HCT116 (cell line): ENCODE measurements around the gene ESR1.

ENCODE experiments used
- CBX3 ChIP-seq: IDR thresholded peaks from 2 replicates; pipeline ENCODE4 v1.6.1; 2012; ENCODE audit warnings: low read depth
- JUND ChIP-seq: IDR thresholded peaks from 2 replicates; pipeline ENCODE4 v1.6.1; 2012
- SIN3A ChIP-seq: IDR thresholded peaks from 2 replicates; pipeline ENCODE4 v1.6.1; 2012; ENCODE audit warnings: low read depth
- TCF7L2 ChIP-seq: IDR thresholded peaks from 2 replicates; pipeline ENCODE4 v1.7.0; 2011; ENCODE audit warnings: borderline replicate concordance, inconsistent platforms; ENCODE audit not compliant: insufficient read depth, insufficient read length; ENCODE audit errors: extremely low read depth
- TF ChIP-seq, protein P1 (sequence below), 3 experiments: fragments of 200-600 bp in 1 of 3; sonication (generic) in 1 of 3; IDR thresholded peaks in 2 of 3; conservative IDR thresholded peaks in 1 of 3; 2 replicates each; pipeline ENCODE4 v1.5.1; 2012 to 2017; ENCODE audit warnings: low read depth in 2 of 3, low read length in 2 of 3, antibody characterized with exemption in 1 of 3, borderline replicate concordance in 1 of 3, control low read depth in 1 of 3, mild to moderate bottlenecking in 1 of 3, mixed read lengths in 1 of 3, mixed run types in 1 of 3, moderate library complexity in 1 of 3; ENCODE audit not compliant: insufficient read depth in 1 of 3

DNA sequence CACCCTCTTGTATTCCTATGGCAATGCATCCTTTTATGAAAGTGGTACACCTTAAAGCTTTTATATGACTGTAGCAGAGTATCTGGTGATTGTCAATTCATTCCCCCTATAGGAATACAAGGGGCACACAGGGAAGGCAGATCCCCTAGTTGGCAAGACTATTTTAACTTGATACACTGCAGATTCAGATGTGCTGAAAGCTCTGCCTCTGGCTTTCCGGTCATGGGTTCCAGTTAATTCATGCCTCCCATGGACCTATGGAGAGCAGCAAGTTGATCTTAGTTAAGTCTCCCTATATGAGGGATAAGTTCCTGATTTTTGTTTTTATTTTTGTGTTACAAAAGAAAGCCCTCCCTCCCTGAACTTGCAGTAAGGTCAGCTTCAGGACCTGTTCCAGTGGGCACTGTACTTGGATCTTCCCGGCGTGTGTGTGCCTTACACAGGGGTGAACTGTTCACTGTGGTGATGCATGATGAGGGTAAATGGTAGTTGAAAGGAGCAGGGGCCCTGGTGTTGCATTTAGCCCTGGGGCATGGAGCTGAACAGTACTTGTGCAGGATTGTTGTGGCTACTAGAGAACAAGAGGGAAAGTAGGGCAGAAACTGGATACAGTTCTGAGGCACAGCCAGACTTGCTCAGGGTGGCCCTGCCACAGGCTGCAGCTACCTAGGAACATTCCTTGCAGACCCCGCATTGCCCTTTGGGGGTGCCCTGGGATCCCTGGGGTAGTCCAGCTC, 292.1 kb downstream of the ESR1 start:
- TF ChIP-seq JUND, result no peak
- no peak for TF ChIP-seq CBX3
- no peak for TF ChIP-seq SIN3A
- TF ChIP-seq TCF7L2, result no peak
- TF ChIP-seq, protein P1, sequence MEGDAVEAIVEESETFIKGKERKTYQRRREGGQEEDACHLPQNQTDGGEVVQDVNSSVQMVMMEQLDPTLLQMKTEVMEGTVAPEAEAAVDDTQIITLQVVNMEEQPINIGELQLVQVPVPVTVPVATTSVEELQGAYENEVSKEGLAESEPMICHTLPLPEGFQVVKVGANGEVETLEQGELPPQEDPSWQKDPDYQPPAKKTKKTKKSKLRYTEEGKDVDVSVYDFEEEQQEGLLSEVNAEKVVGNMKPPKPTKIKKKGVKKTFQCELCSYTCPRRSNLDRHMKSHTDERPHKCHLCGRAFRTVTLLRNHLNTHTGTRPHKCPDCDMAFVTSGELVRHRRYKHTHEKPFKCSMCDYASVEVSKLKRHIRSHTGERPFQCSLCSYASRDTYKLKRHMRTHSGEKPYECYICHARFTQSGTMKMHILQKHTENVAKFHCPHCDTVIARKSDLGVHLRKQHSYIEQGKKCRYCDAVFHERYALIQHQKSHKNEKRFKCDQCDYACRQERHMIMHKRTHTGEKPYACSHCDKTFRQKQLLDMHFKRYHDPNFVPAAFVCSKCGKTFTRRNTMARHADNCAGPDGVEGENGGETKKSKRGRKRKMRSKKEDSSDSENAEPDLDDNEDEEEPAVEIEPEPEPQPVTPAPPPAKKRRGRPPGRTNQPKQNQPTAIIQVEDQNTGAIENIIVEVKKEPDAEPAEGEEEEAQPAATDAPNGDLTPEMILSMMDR (IDR thresholded peaks at IDR 0.05 in 2 of 3, conservative IDR thresholded peaks at IDR 0.05 in 1 of 3; ENCODE audit: borderline replicate concordance in 1 of 3, insufficient read depth in 1 of 3, low read depth in 2 of 3, low read length in 2 of 3), result no peak
